ENCODE results near the gene KCNQ1. TPM values are rescaled to one million over a fixed set of nuclear protein-coding genes. Genes with fewer than 3 reads are reported as not detected.

KCNQ1 gene
- total RNA-seq, 2 experiments from 2014 or later = 9.1 to 10.9 TPM

- H3K27ac Mint-ChIP-seq = no peak overlapping the region
- H3K4me1 Mint-ChIP-seq = no peaks in the 10 kb centered on the region
- H3K4me3 Mint-ChIP-seq = no peak overlapping the region
- H3K9me3 Mint-ChIP-seq (ENCODE audit: low read depth) = no peaks in the 10 kb centered on the region
- intact Hi-C loops (cut with DNase I, micrococcal nuclease) = no loop called here
- ChIA-PET POLR2A (no interaction called here), CTCF (interaction anchor here (1.0 kb wide), 1 partner anchor 112 kb away, joined by 3 read pairs; no protein-coding TSS in a partner anchor)
- ATAC-seq (no peak), DNase-seq (no peak)
- no peaks in the 10 kb centered on the region for H3K36me3 Mint-ChIP-seq (ENCODE audit: low read depth)
- H3K27me3 Mint-ChIP-seq = no peaks in the 10 kb centered on the region
Observed at GRCh38 chr11:2411446-2412305, 33.1 kb upstream of the KCNQ1 start.

- Mint-ChIP-seq H3K27ac (no peak overlapping the region), H3K36me3 (ENCODE audit: low read depth) (no peaks in the 10 kb centered on the region), H3K9me3 (ENCODE audit: low read depth) (no peaks in the 10 kb centered on the region), H3K4me1 (no peaks in the 10 kb centered on the region), H3K27me3 (no peaks in the 10 kb centered on the region), H3K4me3 (no peak overlapping the region)
- ATAC-seq (no peak), DNase-seq (no peak)
- CTCF ChIA-PET = interaction anchor here (1.0 kb wide), 1 partner anchor 113 kb away, joined by 3 read pairs; no protein-coding TSS in a partner anchor
- POLR2A ChIA-PET = no interaction called here
- intact Hi-C loops (cut with DNase I, micrococcal nuclease) = no loop called here
Observed at GRCh38 chr11:2412323-2412722, 32.5 kb upstream of the KCNQ1 start.

DNA sequence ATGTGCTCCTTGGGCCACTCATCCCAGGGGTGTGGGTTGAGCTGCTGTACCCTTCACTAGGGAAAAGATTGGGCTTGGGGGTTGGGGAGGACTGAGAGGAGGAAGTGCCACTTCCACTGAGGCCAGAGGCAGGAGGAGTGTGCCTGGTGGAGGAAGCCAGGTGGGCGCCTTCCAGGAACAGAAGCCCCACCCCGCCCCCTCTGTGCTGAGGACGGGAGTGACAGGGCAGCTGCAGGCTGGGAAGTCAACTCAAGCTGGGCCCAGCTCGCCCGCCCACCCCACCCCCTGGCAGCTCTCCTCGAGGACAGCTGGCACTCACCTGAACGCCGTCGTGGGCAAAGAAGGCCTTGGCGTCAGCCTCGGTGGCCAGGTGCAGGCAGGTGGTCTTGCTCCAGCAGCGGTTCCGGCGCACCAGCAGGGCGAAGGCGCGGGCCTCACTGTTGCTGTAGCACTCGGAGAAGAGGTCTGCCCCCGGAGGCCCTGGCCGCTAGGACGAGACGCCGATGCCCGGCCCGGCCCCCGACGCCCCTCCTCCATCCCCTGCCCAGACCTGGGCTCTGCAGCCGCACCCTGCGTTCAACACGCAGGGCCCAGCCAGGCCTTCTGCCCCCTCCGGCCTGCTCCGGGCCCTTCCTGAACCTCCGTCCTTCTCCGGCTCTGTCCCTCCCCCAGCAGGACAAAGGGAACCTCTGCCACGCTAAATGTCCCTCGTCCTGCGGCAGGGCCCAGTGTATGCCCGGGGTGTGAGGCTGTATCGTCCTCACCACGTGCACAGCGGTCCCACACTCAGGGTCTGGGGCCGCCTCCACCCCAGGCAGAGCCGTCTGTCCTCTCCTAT, 30.8 kb upstream of the KCNQ1 start:
- no peaks in the 10 kb centered on the region for H3K4me1 Mint-ChIP-seq
- no peaks in the 10 kb centered on the region for H3K27me3 Mint-ChIP-seq
- H3K36me3 Mint-ChIP-seq (ENCODE audit: low read depth) = no peaks in the 10 kb centered on the region
- ChIA-PET CTCF (no interaction called here), POLR2A (no interaction called here)
- no peak for DNase-seq
- H3K4me3 Mint-ChIP-seq = no peak overlapping the region
- ATAC-seq = no peak
- intact Hi-C loops (cut with DNase I, micrococcal nuclease) = no loop called here
- H3K27ac Mint-ChIP-seq = no peak overlapping the region
- H3K9me3 Mint-ChIP-seq (ENCODE audit: low read depth) = no peaks in the 10 kb centered on the region

DNA sequence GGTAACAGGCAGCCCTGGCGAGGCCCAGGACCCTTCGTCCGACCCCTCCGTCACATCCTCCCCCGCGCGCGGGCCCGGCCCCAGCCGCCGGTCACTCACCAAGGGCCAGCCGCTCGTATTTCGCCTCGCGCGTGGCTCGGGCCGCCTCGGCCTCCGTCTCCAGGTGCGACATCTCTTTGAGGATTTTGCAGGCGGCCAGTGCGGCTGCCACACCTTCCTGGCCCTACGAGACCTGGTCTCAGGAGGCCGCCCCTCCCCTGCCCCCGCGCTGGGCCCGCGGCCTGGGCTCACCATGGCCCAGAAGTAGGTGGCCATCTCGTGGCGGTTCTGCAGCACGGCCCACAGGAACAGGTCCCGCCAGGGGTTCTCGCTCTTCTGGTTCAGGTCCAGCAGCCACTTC, 30.2 kb upstream of the KCNQ1 start:
- intact Hi-C loops (cut with DNase I, micrococcal nuclease) = no loop called here
- no peak for DNase-seq
- POLR2A ChIA-PET = no interaction called here
- H3K9me3 Mint-ChIP-seq (ENCODE audit: low read depth) = no peaks in the 10 kb centered on the region
- H3K4me3 Mint-ChIP-seq = no peak overlapping the region
- H3K27ac Mint-ChIP-seq = no peak overlapping the region
- CTCF ChIA-PET = no interaction called here
- no peaks in the 10 kb centered on the region for H3K27me3 Mint-ChIP-seq
- ATAC-seq = no peak
- H3K4me1 Mint-ChIP-seq = no peaks in the 10 kb centered on the region
- H3K36me3 Mint-ChIP-seq (ENCODE audit: low read depth) = no peaks in the 10 kb centered on the region

DNA sequence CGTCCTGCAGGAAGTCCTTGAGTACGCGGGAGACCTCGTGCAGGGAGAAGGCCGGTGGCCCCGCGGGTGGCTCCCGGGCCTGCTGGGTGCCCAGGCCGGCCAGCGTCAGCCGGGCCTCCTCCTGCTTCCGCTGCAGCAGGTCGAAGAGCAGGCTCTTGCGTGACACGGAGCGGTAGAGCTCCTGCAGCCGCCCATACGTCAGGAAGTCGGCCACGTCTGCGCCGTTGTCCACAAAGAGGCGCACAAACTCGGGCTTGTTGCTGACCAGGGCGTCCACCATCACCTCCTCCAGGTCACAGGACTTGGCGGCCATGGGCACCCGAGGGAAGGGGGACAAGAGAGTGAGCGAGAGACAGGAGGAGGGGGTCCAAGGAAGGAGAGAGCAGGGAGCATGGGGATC, 29.6 kb upstream of the KCNQ1 start:
- ATAC-seq = no peak
- H3K27me3 Mint-ChIP-seq = no peaks in the 10 kb centered on the region
- no peak overlapping the region for H3K4me3 Mint-ChIP-seq
- H3K27ac Mint-ChIP-seq = no peak overlapping the region
- no peaks in the 10 kb centered on the region for H3K4me1 Mint-ChIP-seq
- ChIA-PET CTCF (no interaction called here), POLR2A (no interaction called here)
- intact Hi-C loops (cut with DNase I, micrococcal nuclease) = no loop called here
- no peaks in the 10 kb centered on the region for H3K36me3 Mint-ChIP-seq (ENCODE audit: low read depth)
- DNase-seq = no peak
- H3K9me3 Mint-ChIP-seq (ENCODE audit: low read depth) = no peaks in the 10 kb centered on the region

DNA sequence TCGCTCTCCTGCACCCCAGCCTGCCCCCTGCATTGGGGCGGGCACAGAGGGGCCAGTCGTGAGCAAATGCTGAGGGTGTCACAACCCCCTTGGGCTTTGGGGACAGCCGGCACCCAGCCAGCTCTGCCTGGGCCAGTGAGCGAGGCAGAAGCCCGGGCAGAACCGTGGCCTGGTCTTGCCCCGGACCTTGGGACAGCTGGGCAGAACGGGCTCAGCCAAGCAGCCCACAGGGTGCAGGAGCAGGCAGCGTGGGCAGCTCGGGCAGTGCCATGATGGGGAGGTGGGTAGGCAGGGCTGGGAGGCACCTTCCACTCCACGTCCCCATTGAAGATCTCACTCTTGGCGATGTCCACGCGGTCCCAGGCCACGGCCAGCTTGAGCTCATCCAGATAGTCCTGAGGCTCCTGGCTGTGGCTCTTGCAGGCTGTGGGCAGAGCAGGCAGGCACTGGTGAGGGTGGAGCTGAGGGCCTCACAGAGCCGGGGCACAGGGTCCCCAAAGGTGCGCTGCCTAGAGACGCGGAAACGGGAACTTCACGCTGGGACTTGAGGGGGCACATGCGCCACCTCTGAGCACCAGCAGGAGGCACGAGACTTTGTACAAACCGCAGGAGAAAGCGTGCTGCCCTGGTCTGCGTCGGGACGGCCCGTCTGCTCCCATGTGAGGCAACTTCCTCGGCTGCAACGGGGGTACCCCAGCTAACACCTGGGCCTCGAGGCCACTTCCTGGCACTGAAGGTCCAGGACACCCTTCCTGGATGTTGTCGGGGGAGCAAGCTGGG, 29.0 kb upstream of the KCNQ1 start:
- no peak for ATAC-seq
- CTCF ChIA-PET = no interaction called here
- DNase-seq = no peak
- Mint-ChIP-seq H3K9me3 (ENCODE audit: low read depth) (no peaks in the 10 kb centered on the region), H3K4me1 (no peaks in the 10 kb centered on the region), H3K27me3 (no peaks in the 10 kb centered on the region), H3K36me3 (ENCODE audit: low read depth) (no peaks in the 10 kb centered on the region), H3K27ac (no peak overlapping the region), H3K4me3 (no peak overlapping the region)
- intact Hi-C loops (cut with DNase I, micrococcal nuclease) = no loop called here
- POLR2A ChIA-PET = no interaction called here

DNA sequence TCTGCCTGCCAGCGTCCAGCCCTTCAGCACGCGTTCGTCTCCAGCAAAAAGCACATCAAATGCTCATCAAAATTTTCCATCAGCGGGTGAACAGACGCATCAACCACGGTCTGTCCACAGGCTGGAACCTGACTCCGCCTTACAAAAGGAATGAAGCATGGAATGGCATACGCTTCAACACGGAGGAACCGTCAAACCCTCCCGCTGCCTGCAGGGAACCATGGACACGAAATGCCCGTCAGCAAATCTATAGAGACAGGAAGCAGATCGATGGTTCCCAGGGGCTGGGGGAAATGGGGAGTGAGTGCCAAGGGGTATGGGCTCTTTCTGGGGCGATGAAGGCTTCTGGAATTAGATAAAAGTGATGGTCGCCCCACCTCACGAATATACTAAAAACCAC, 28.0 kb upstream of the KCNQ1 start:
- H3K4me1 Mint-ChIP-seq = no peaks in the 10 kb centered on the region
- no peak overlapping the region for H3K27ac Mint-ChIP-seq
- ChIA-PET POLR2A (no interaction called here), CTCF (interaction anchor here (5.1 kb wide), 1 partner anchor 113 kb away, joined by 102 read pairs; the partner anchor contains the start of genes C11orf21 and TSPAN32)
- no peak for DNase-seq
- H3K4me3 Mint-ChIP-seq = no peak overlapping the region
- intact Hi-C loops (cut with DNase I, micrococcal nuclease) = no loop called here
- H3K36me3 Mint-ChIP-seq (ENCODE audit: low read depth) = no peaks in the 10 kb centered on the region
- no peaks in the 10 kb centered on the region for H3K27me3 Mint-ChIP-seq
- H3K9me3 Mint-ChIP-seq (ENCODE audit: low read depth) = no peaks in the 10 kb centered on the region
- ATAC-seq = no peak

DNA sequence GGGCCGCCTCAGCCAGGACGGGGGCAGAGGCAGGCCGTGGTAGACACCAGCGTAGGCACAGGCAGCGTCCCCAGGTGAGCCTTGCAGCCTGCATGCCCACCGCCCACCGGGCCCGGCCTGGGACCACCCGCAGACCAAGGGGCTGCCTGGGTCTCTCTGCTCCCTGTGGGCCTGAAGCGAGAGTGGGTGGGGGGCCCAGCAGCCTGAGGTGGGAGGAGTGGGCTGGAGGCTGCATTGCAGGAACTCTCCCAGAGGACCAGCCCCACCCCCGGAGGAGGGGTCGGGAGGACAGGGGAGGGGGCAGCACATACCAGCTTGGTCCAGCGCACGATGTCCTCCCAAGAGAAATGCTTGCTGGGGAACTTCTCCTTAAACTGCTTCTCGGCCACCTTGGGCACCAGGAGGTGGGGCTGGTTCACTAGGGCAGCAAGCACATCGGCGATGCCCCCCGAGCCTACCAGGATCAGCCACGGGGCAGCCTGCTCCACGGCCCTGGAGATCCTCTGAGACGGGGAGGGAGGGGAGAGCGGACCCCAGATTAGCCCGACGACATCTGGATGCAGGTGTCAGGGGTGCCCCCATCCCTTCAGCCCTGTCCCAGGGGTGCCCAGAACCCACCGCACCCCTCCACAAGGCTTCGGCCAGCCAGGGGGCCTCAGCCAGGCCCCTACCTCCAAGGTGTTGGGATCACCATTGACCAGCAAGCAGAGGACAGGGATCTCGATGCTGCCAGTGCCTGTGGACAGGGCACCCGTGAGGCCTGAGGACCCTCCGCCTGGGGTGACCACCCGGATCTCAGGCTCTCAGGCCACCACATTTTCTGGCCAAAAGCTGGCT, 26.7 kb upstream of the KCNQ1 start:
- no peaks in the 10 kb centered on the region for H3K9me3 Mint-ChIP-seq (ENCODE audit: low read depth)
- intact Hi-C loops (cut with DNase I, micrococcal nuclease) = no loop called here
- no peak overlapping the region for H3K4me3 Mint-ChIP-seq
- H3K27me3 Mint-ChIP-seq = no peaks in the 10 kb centered on the region
- no peaks in the 10 kb centered on the region for H3K36me3 Mint-ChIP-seq (ENCODE audit: low read depth)
- DNase-seq (no peak), ATAC-seq (no peak)
- ChIA-PET CTCF (interaction anchor here (0.7 to 5.1 kb wide), 7 partner anchors 17 to 224 kb away, joined by 3 to 102 read pairs (median 5); partner anchors contain the start of genes C11orf21, TSPAN32 and TSSC4), POLR2A (no interaction called here)
- no peaks in the 10 kb centered on the region for H3K4me1 Mint-ChIP-seq
- no peak overlapping the region for H3K27ac Mint-ChIP-seq

GRCh38 chr11:2418693-2419360, 26.0 kb upstream of the KCNQ1 start:
- Mint-ChIP-seq H3K4me1 (no peaks in the 10 kb centered on the region), H3K9me3 (ENCODE audit: low read depth) (no peaks in the 10 kb centered on the region), H3K27me3 (no peaks in the 10 kb centered on the region), H3K4me3 (no peak overlapping the region), H3K27ac (no peak overlapping the region), H3K36me3 (ENCODE audit: low read depth) (no peaks in the 10 kb centered on the region)
- no peak for DNase-seq
- intact Hi-C loops (cut with DNase I, micrococcal nuclease) = loop anchor here (1.0 kb wide), 2 partner anchors 19 to 222 kb away; partner anchors contain the start of gene TSSC4 (in 1 of the 2)
- ChIA-PET POLR2A (no interaction called here), CTCF (interaction anchor here (0.8 to 5.1 kb wide), 15 partner anchors 18 to 469 kb away, joined by 3 to 102 read pairs (median 6); partner anchors contain the start of genes C11orf21, TSPAN32 and TSSC4)
- ATAC-seq = no peak
